HT-29 (cell line): ENCODE data around the gene FAXC. TPM values are rescaled to one million over a fixed set of nuclear protein-coding genes. Genes with fewer than 3 reads are reported as not detected.
"Not testable (repeated sequence)": the region's sequence is repeated elsewhere in the genome, so short reads cannot be mapped to it uniquely, and the experiment has no call there.

ENCODE experiments used
- DNase-seq: peaks from one replicate; pipeline ENCODE4 v3.0.0-alpha.2; 2015; ENCODE audit warnings: low spot score
- total RNA-seq: library from RNA; depleted of rRNA; stranded (reverse); fragments of >200 nt; shearing (Covaris generic); gene quantifications from 2 replicates; pipeline ENCODE4 v1.2.3, GENCODE V29; 2014

FAXC gene
- total RNA-seq, 1 experiment from 2014 or later, result not detected

- no peak for DNase-seq
These were observed 62.0 kb downstream of the FAXC start for GRCh38 chr6:99287523-99287922.

- no peak for DNase-seq
These were observed 63.6 kb downstream of the FAXC start for GRCh38 chr6:99285881-99286280.

- peak; percentile 4 for DNase-seq
These were observed 66.9 kb downstream of the FAXC start for GRCh38 chr6:99282479-99283062.

- DNase-seq, result no peak
These were observed 72.7 kb downstream of the FAXC start for GRCh38 chr6:99276747-99277146.

- no peak for DNase-seq
These were observed 78.6 kb downstream of the FAXC start for GRCh38 chr6:99270826-99271225.

GRCh38 chr6:99270030-99270429, 79.4 kb downstream of the FAXC start:
- no peak for DNase-seq

GRCh38 chr6:99269207-99269606, 80.3 kb downstream of the FAXC start:
- no peak for DNase-seq

- not testable (repeated sequence) for DNase-seq
These were observed 82.5 kb downstream of the FAXC start for GRCh38 chr6:99266996-99267395.

- DNase-seq, result not testable (repeated sequence)
These were observed 84.0 kb downstream of the FAXC start for GRCh38 chr6:99265447-99265846.

- DNase-seq, result no peak
These were observed 94.6 kb downstream of the FAXC start for GRCh38 chr6:99254616-99255550.

- no peak for DNase-seq
These were observed 96.2 kb downstream of the FAXC start for GRCh38 chr6:99253271-99253670.

GRCh38 chr6:99252421-99252820, 97.1 kb downstream of the FAXC start:
- DNase-seq, result no peak

- no peak for DNase-seq
These were observed 99.0 kb downstream of the FAXC start for GRCh38 chr6:99250476-99250875.

- no peak for DNase-seq
These were observed 102.9 kb downstream of the FAXC start for GRCh38 chr6:99246602-99247001.

GRCh38 chr6:99241905-99242534, 107.5 kb downstream of the FAXC start:
- peak; percentile 42 for DNase-seq

- DNase-seq, result no peak
These were observed 113.5 kb downstream of the FAXC start for GRCh38 chr6:99236010-99236409.

- no peak for DNase-seq
These were observed 116.3 kb downstream of the FAXC start for GRCh38 chr6:99233219-99233618.

- no peak for DNase-seq
These were observed 117.4 kb downstream of the FAXC start for GRCh38 chr6:99232056-99232455.

- no peak for DNase-seq
These were observed 124.3 kb downstream of the FAXC start for GRCh38 chr6:99225172-99225571.
